Fibroblast of villous mesenchyme (primary cell): ENCODE data around the gene AP1S1. TPM values are rescaled to one million over a fixed set of nuclear protein-coding genes. Genes with fewer than 3 reads are reported as not detected.
A peak's percentile ranks its signal among the peaks of the same experiment; 100 is the strongest.

Experiments used
- DNase-seq: peaks from one replicate; pipeline ENCODE4 v3.0.0-alpha.2; 2010; ENCODE audit warnings: low read depth
- H3K4me3 ChIP-seq: 2 replicates; pipeline ENCODE4 v1.5.1; 2011; ENCODE audit warnings: low read depth, mild to moderate bottlenecking, low read length
- total RNA-seq: library from RNA; depleted of rRNA; stranded (reverse); fragments of >200 nt; gene quantifications from 2 replicates; pipeline ENCODE4 v1.2.3, GENCODE V29; 2012
- TF ChIP-seq, protein P1 (sequence below): IDR thresholded peaks from 2 replicates; pipeline ENCODE4 v1.5.1; 2012; ENCODE audit warnings: low read depth, mild to moderate bottlenecking, low read length; ENCODE audit not compliant: insufficient read depth

The AP1S1 gene
- total RNA-seq, 1 donor = 154 TPM

DNA sequence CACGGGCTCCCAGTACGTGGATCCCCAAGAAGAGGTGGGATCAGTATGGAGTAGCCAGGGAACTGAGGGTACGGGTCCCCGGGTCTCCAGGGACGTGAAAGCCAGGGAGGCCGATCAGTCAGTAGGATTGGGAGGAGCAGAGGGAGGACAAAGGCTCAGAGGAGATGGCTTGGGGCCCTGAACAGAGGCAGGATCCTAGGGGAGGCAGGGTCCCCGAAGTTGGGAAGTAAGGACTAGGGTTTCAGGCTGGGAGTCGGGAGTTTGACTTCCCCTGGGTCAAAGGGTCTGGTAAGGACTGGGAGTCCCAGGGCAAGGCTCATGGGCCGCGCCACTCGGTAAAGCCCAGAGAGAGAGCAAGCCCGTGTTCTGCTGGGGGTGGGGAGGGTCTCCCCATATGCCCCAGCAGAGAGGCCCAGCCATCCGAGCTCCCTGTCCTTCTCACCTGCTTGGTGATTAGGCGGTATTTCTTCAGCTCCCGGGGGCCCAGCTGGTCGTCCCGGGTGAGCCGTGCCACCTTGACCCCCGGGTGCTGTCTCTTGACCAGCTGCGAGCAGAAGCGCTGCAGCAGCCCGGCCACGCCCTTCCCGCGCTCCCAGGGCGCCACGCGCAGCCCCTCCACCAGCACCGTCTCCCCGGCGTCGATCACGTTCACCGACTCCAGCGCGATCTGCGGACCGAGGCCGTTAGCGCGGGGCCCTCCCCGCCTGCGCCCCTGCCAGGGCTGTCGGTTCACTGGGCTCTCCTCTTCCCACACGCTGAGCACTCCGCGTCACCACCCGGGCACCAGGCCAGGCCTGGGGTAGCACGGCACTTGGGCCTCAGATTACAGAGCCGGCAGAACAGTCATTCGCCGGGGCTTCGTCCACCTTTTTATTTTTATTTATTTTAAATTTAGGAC is 18.8 kb downstream of the AP1S1 start:
- peak overlapping the region; percentile 12 for H3K4me3 ChIP-seq
- DNase-seq = peak; percentile 57
- TF ChIP-seq, protein P1, sequence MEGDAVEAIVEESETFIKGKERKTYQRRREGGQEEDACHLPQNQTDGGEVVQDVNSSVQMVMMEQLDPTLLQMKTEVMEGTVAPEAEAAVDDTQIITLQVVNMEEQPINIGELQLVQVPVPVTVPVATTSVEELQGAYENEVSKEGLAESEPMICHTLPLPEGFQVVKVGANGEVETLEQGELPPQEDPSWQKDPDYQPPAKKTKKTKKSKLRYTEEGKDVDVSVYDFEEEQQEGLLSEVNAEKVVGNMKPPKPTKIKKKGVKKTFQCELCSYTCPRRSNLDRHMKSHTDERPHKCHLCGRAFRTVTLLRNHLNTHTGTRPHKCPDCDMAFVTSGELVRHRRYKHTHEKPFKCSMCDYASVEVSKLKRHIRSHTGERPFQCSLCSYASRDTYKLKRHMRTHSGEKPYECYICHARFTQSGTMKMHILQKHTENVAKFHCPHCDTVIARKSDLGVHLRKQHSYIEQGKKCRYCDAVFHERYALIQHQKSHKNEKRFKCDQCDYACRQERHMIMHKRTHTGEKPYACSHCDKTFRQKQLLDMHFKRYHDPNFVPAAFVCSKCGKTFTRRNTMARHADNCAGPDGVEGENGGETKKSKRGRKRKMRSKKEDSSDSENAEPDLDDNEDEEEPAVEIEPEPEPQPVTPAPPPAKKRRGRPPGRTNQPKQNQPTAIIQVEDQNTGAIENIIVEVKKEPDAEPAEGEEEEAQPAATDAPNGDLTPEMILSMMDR = no peak

DNA sequence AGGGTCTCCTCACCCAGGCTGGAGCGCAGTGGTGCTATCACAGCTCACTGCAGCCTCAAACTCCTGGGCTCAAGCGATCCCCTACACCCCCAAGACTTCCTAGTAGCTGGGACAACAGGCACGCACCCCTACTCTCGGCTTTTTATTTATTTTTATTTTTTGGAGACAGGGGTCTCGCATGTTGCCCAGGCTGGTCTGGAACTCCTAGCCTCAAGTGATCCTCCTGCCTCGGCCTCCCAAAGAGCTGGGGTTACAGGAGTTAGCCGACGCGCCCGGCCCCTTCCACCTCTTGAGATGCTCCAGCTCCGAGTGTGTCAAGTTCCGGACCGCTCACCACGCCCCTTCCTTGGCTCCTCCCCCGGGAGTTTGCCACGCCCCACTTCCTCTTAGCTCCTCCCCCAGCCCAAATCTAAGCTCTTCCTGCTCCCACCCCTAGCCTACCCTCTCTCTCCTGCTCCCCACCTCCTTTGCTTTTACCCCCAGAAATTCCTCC is 19.5 kb downstream of the AP1S1 start:
- DNase-seq = no peak
- TF ChIP-seq, protein P1 = no peak
- no peak overlapping the region for H3K4me3 ChIP-seq

- TF ChIP-seq, protein P1 = no peak
- no peak overlapping the region for H3K4me3 ChIP-seq
- no peak for DNase-seq
Measured at GRCh38 chr7:101174322-101174854, 20.1 kb downstream of the AP1S1 start.

GRCh38 chr7:101175664-101176063 is 21.4 kb downstream of the AP1S1 start:
- DNase-seq = no peak
- no peak overlapping the region for H3K4me3 ChIP-seq
- TF ChIP-seq, protein P1 = no peak

GRCh38 chr7:101177644-101178043 is 23.4 kb downstream of the AP1S1 start:
- no peak for DNase-seq
- H3K4me3 ChIP-seq = no peak overlapping the region
- TF ChIP-seq, protein P1 = no peak

DNA sequence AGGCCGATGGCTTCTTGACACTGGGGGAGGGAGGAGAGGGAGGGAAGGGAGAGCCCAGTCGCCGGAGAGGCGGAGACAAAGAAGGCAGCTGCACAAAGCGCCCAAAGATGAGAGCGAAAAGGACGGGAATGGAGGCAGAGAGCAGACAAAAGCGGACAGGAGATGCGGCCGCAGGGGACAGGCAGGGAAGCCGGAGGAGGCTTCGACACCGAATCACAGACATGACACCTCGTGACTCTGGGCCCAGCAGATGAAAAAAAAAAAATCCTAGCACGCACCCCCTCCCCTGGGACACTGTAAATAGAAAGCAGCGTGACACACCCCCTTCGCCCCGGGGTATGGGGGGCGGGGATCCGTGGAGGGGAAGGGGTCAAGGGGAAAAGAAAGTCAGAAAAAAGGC is 24.8 kb downstream of the AP1S1 start:
- TF ChIP-seq, protein P1 = no peak
- H3K4me3 ChIP-seq = no peak overlapping the region
- no peak for DNase-seq
